Inflammatory macrophage treated with lipopolysaccharide for 1 hour (primary cell): ENCODE measurements around the gene SUGCT.
A peak's percentile ranks its signal among the peaks of the same experiment; 100 is the strongest.

Source experiments
- DNase-seq, 2 donors: peaks; one replicate each; pipeline ENCODE4 v3.0.0-alpha.2; 2020 to 2022

SUGCT gene

DNA sequence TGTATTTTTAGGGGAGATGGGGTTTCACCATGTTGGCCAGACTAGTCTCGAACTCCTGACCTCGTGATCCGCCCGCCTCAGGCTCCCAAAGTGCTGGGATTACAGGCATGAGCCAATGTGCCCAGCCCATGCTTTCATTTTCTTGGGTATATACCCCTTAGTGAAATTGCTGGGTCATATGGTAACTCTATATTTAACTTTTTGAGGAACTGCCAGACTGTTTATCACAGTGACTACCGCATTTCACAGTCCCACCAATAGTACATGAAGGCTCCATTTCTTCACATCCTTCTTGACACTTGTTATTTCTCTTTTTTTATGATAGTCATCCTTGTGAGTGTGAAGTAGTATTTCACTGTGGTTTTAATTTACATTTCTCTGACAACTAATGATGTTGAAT lies 134.0 kb downstream of the SUGCT start:
- peak; percentile 79 to 95 for DNase-seq

DNA sequence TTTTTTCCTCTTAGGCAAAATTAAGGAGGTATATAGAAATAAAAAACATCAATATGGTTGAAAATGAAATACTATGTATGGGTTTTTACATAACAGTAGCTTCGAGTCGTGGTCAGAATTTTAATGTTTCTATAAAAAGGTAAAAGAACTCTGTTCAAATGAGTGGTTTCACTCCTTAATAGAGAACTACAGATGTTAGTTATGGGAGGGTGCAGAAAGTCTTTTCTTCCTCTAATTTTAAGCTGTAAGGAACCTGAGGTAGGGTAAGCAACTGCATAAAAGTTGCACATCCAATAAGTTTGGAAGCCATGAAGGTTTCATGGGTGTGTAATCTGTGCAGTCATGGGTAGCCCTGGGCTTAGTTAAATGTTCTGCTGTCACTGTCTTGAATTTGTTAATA lies 141.3 kb downstream of the SUGCT start:
- no peak for DNase-seq

DNA sequence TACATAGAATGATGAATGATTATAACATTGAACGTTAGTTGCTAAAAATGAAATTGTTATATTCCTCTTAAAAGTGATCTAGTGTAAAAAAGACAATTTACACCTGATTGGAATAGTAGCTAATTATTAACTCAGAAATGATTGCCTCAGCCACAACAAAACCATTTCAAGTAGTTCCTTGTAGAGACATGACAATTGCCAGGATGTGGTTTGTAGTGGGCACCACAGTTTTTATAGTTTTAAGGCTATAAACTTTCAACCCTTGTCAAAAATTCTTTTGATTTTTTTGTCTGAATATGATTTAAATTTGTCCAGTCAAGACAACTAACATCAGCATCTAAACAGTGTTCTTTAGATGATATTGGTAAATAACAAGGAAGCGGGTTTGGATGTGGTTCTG lies 145.2 kb downstream of the SUGCT start:
- DNase-seq = no peak

DNA sequence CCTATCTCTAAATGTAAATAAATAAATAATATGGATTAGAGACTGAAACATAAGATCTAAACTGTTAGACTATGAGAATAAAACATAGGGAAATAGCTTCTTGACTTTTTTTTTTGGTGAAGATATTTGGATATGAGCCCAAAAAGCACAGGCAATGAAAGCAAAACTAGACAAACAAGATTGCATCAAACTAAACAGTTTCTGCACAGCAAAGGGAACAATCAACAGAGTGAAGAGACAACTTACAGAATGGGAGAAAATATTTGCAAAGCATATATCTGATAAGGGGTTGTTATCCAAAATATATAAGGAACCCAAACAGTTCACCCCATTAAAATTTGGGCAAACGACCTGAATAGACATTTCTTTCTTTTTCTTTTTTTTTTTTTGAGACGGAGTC lies 148.1 kb downstream of the SUGCT start:
- no peak for DNase-seq

DNA sequence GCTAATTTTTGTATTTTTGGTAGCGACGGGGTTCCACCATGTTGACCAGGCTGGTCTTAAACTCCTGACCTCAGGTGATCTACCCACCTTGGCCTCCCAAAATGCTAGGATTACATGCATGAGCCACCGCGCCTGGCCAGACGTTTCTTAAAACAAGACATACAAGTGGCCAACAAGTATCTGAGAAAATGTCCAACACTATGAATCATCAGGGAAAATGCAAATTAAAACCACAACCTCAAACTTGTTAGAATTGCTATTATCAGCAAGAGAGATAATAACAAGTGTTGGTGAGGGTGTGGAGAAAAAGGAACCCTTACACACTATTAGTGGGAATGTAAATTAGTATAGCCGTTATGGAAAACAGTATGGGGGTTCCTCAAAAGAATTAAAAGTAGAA lies 148.6 kb downstream of the SUGCT start:
- DNase-seq = no peak

DNA sequence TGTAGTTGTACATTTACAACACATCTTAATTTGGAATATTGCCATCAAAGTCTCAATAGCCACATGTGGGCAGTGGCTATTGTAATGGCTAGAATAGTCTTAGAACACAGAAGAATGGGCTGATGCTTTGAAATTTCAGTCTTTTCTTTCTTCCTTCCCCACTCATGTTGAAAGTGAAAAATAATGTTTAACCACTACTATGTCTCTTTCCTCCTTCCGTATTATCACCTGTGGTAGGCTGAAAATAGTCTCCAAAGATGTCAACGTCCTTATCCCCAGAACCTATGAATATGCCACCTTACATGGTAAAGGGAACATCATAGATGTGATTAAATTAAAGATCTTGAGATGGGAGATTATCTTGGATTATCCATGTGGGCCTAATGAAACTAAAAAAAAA lies 154.0 kb downstream of the SUGCT start:
- no peak for DNase-seq

DNA sequence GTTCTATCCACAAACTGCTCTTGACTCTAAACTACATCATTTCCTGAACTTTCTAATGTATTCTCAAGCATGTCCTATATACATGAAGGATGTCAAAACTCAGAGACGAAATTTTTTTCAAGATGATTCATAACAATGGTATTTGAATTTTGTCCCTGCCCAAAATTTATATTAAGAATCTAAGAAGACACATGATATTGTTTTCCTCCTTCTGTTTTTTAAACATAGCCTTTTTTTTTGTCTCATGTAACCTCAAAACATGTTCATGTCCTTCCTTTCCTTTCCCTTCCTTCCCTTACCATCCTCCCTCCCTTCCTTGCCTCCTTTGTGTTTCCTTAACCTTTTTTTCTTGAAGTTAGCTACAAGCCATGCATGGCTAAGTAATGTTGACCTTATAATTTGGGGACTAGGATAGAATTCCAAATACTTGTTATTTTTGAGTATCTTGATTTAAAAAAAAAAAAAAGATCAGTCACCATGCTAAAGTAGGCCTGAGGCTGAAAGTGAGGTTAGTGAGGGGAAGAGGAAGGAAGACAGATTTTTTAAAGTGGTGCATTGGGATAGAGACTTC lies 163.0 kb downstream of the SUGCT start:
- DNase-seq = no peak

DNA sequence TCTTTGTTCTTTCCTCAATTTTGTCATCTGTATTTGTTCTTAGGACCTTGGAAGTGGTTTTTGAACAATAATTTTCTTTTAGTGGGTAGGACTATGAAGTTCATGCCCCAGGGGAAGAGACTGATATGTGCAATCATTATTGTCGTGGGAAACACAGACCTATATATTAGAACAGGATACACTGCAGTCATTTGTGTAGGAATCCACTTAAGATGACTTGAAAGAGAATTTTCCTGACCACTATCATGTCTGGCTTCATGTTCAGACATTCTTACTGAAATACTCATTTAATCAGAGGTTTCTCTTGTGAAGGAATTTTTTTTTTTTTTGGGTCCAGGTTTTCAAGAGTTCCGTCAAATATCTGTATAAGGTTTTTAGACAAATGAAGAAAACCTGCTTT lies 163.6 kb downstream of the SUGCT start:
- no peak for DNase-seq

DNA sequence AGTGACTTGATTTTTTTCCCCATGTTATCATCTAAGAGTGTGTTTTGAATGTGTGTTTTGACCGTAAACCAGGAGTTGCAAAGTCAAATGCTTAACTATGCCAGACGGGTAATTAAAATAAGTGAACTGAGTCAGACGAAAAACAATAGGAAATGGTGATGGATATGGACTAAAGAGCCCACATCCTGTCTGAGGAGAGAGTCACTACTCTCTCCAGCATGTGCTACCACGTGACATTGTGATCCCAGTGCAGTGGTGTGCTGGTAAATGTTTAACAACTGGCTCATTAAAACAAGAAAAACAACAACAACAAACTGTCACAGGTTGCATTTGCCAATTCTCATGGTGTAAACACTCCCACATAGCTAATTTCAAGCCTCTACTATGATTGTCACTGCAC lies 164.3 kb downstream of the SUGCT start:
- no peak for DNase-seq

DNA sequence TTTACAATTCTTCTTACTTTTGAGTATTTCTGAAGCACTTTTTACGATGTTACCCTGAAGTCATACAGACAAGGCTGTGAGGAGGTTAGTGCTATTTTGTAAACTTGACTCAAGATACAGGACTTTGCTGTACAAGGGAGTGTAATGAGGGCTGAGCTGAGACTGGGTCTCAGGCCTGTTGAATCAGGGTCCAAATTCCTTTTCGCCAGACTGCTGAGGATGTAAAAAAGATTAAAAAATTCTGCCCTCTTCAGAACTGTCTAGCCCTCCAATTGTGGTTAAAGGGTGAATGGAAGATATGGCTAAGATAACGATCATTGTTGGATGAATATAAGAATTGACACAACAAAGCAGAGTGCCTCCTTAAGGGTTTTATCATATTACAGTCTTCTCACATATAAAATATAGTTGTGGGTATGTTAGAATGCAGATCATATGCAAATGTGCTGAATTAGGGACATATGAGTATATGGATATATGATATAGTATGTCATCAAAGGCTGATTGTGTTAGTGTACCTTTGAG lies 165.4 kb downstream of the SUGCT start:
- DNase-seq = no peak

DNA sequence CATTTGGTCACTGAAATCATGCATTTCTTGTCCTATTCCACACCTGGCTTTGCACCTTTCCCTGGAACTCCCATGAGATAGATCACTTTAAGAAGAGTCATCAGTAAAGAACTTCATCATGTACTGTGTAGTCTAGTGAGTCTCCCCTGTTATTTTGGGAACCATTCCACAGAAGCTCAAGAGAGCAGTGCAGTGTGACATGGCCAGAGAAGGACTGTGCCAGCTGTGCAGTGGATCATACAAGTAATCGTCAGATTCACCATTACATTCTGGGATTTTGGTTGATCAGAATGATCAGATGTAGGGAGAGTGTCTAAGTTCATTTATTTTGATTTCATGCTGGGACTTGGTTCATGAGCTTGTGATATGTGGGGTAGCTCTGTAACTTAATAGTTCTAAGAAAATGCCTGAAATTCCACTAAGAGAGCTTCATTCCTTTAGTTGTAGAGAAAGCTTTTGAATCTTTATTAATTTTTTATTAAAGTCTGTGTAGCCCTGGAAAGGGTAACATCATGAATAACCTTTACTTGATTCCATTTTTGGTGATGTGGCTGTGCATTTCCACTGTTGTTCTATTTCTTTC lies 166.8 kb downstream of the SUGCT start:
- no peak for DNase-seq

DNA sequence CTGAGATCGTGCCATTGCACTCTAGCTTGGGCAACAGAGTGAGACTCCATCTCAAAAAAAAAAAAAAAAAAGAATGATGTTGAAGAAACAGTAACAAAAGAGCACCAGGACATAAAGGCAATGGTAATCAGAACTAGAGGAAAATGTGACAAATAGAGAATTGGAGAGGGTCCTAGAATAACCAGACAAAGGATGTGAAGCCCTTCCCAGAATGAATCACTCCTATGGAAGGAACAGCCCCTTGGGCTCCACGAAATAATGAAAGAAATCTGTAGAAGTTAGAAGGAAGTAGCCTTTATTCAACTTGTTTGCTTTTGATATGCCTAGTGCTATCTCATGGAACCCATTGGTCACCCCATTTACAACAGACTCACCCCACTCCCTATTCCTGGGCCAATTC lies 169.2 kb downstream of the SUGCT start:
- DNase-seq = no peak

DNA sequence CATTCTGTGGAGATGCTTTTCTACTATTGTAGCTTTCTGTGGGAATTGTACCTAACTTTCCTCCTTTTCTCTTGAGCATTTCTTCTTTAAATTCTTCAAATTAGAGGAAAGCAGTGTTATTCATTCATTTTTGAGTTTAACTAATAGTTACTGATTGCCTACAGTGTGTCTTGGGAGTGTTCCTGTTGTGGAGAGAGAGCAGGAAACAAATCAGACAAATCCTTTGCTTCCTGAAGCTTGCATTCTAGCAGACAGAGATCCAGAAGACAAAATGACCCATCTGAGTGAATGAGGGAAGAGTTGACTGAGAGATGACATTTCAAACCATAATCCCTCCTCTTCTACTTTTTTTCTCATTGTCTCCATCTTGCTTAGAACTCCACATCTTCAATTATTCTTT lies 170.4 kb downstream of the SUGCT start:
- DNase-seq = no peak

DNA sequence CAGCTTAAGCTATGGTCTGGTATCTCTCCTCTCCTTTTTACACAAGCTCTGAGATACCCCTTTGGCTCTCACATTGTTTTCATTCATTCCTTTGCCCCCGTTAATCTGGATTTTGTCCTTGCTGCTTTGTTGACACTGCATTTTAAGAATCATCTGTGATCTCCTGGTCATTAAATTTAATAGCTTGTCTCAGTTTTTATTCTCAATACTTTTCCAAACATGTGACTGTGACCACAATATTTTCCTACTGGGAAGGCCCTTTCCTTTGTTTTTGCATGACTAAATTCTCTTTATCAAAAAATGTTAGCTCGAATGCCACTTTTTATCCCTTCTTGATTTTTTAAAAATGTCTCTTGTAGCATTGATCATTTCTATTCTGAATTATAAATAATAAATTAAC lies 171.2 kb downstream of the SUGCT start:
- no peak for DNase-seq

DNA sequence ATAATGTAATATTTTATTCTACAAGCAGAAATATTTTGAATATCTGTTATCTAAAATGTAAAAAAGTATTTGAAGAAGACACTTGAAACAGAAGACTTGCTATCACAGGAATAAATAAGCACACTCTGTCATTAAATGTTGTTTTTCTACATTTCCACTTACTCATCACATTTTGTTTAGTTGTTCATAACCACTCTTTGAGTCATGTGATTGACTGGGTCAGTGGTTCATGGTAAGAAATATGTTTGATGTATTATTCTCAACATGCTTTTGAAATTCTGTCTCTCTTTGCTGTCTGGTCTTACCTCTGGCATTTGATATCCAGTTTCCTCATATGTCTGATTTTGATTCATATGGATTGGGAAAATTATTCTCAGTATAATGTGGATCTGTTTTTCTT lies 171.8 kb downstream of the SUGCT start:
- no peak for DNase-seq

DNA sequence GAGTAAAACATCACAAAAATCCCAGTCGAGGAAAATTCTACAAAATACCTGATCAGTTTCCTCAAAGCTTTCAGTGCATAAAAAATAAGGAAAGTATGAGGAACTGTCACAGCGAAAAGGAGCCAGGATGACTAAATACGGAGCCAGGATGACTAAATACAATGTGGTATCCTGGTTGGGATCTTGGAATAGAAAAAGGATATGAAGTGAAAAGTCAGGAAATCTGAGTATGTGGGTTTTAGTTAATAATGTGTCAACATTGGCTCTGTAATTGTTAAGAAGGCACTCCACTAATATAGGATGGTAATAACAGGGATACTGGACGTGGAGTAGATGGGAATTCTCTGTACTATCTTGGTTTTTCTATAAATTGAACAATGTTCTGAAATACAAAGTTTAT lies 175.5 kb downstream of the SUGCT start:
- DNase-seq = no peak

DNA sequence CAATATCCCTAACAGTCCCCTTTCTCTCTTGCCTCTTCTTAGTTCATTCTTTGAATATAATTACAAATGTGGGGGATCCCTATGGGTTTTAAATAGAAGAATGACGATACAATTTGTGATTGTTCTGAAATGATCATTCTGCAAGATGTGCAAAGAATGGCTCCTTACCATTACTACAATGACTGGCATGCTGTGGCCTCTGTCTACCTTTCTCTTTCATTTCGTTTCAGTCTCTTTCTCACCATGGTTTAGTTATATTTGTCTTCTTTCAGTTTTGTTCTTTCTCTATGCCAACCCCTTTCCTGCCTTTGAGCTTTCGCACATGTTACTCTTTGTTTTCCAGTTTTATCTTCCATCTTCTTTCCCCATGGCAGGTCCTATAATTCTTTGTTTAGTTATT lies 176.5 kb downstream of the SUGCT start:
- no peak for DNase-seq

DNA sequence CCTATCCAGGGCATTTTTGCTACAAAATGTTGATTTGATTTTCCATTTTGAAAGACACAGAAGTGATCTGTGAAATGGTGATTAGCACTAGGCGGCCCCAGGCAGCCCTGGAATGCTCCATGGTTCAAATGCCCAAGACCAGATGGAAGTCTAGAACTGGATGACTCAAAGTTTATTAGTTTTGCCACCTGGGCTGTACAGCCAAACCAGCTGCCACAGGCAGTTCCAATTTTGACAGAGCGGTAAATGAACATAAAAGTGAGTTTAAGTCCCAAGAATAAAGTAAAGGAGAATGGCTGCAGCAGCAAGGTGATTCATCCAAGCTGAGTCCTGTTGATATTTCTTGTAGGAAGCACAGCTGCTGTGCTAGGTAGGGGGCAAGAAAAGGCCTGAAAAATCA lies 180.5 kb downstream of the SUGCT start:
- no peak for DNase-seq

DNA sequence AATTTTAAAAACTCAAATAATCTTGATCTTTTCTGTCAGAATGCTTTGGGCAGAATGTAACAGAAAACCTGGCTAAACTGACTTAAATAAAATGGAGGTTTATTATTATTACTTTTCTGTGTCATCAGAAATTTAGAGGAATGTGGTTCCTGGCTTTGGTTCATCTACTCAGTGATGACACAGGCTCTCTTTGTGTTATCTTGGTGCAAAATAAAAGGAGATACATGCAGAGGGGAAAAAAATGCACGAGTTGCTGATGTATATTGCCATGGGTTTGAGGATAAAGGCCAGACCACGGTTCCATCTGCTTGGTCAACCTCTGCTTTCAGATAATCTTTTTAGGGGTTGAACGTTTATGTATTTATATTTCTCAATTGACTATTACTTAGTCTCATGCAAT lies 181.4 kb downstream of the SUGCT start:
- no peak for DNase-seq

DNA sequence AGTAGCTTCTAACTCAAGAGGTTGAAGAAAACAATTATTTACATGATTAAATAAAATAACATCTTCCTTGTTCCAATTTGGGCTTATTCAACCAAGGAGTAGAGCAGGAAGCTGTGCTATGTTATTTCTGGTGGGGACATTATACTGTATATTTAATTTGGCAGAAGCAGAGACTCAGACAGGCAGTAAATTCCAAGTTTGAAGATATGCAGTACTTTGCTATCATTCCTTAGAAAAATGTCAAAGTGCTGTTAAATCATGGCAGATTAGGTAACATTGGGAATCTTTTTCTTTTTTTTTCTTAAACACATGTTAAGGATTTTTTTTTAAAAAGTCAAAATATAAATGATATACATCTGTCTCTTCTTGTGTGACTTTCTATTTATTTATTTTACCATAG lies 190.1 kb downstream of the SUGCT start:
- no peak for DNase-seq

DNA sequence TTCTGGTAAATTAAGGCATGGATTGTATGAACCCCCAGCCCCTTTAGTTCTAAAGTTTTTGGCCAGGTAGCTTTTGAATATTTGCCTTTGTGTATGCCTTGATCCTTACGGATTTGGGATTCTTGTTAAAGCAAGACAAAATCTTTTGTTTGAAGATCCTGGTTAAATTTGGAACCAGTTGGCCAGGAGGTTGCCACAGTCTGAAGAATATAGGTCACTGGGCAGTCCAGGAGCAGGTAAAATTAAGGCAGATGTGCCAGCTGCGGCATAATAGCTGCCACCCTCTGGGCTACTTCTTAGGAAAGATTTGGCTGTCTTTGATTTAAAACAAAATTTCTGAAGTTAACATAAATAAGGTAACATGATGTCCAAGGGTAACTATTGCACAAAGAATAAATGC lies 192.3 kb downstream of the SUGCT start:
- no peak for DNase-seq

DNA sequence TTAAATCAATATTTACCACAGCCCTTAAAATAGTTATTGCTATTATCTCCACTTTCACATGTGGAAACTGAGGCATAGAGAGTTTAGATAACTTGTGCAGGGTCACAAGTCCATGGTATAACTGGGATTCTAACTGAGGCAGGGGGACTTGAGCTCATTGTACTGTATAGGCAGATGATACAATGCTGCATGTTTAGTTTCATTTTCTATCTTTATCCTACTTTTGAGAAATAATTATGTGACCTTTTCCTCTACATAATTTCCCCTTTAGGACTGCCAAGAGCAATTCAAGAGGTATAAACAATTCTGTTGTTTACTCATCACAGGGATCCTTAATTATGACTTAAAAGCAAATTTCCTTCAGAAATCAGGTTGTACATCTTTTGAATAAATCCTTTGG lies 193.1 kb downstream of the SUGCT start:
- DNase-seq = peak in 1 of 2 donors; percentile 16

DNA sequence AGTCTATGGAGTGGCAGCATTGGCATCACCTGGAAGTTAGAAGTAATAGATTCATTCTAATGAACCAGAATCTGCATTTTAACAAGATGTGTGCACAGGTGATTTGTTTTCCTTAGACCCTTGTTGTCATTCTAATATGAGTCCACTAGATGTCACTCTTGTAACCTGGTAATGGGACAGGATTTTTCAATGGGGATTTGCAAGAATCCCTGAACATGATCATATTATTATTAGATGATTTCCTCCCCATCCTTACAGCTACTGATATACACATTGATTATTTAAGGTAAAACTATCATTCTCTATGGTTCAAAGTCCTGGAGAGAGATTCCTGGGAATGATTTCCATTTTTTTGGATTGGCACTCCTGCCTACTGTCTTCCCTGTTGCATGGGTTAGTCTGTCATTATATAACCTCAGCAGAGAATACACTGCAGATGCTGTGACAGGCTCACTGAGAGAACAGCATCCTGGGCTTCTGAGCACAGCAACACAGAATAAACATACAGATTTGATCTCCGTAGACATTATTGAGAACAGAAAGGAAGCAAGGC lies 194.9 kb downstream of the SUGCT start:
- DNase-seq = peak; percentile 27 to 61

DNA sequence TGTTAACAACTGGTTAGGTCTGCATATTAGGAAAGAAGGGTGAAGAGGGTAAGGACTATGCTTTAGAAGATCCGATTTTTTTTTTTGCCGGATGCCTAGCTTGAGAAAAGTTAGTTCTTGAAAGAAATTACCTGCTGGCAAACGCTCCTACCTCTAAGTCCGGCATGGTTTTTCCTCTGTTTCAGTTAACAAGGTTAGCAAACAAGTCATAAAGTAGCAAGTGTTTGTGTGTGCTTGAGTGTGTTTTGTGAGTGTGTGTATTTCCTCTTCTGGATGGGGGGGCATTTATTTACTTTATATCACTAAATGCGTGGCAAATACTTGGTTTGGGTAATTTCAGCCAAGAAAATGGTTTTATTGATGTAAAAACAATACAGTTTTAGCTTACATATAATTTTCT lies 195.6 kb downstream of the SUGCT start:
- DNase-seq = no peak

DNA sequence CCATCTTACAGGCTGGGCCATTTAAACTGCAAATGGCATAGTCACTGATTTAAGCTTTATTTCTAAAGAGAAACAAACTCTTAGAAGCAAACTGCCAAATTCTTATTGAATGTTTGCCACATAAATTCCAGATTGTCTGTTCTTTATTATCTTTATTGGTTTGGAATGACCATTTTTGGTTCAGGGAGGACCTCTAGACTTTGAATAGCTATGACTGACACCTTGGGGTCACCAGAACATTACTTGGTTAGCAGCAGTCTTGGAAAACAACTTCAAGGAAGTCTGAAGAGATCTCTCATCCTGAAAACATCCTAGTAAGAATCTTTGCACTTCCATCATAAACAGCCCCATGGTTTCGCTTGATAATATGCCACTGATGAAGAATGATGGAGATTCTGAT lies 197.1 kb downstream of the SUGCT start:
- no peak for DNase-seq
